Ovary (tissue), 9 donors: ENCODE data around the gene CIAO1. TPM values are rescaled to one million over a fixed set of nuclear protein-coding genes. Genes with fewer than 3 reads are reported as not detected.

ENCODE experiments used
- DNase-seq, 5 donors: peaks; one replicate each; pipeline ENCODE4 v3.0.0-alpha.2; 2019 to 2020
- H3K27ac ChIP-seq, 2 donors: fragments of 200-600 bp; one replicate each; pipeline versions ENCODE4 v1.5.1 to v1.8.0; 2019 to 2022
- H3K27me3 ChIP-seq: fragments of 200-600 bp; one replicate; pipeline ENCODE4 v1.8.0; 2022
- H3K36me3 ChIP-seq: fragments of 200-600 bp; sonication (generic); one replicate; pipeline ENCODE4 v1.5.1; 2019
- H3K4me1 ChIP-seq: one replicate; pipeline ENCODE4 v1.8.1; 2013; ENCODE audit warnings: mild to moderate bottlenecking, moderate library complexity; ENCODE audit not compliant: insufficient read depth
- H3K4me3 ChIP-seq: fragments of 200-600 bp; sonication (generic); one replicate; pipeline ENCODE4 v1.5.1; 2017
- H3K9me3 ChIP-seq, 2 donors: fragments of 200-600 bp in 1 of 2; sonication (generic) in 1 of 2; one replicate each; pipeline versions ENCODE4 v1.5.1 to v1.8.1; 2013 to 2019; ENCODE audit warnings: mild to moderate bottlenecking in 1 of 2, moderate library complexity in 1 of 2
- CTCF ChIP-seq, 3 donors: fragments of 450-650 bp in 2 of 3; fragments of 200-600 bp in 1 of 3; IDR thresholded peaks; one replicate each; pipeline versions ENCODE4 v1.5.1 to v1.8.0; 2016 to 2022; ENCODE audit warnings: antibody characterized with exemption in 3 of 3, mild to moderate bottlenecking in 1 of 3
- EP300 ChIP-seq: sonication (generic); formaldehyde crosslinking; IDR thresholded peaks from one replicate; pipeline ENCODE4 v1.6.1; 2017; ENCODE audit warnings: antibody characterized with exemption
- POLR2A ChIP-seq: fragments of 450-650 bp; IDR thresholded peaks from one replicate; pipeline ENCODE4 v1.6.1; 2017; ENCODE audit warnings: antibody characterized with exemption, mild to moderate bottlenecking, moderate library complexity
- WGBS, 3 donors: extraction: QIAGEN DNeasy Blood & Tissue Kit in 1 of 3; methylation state at CpG; one replicate each; pipeline versions ENCODE4 v1.1.5 to v1.1.7; 2013 to 2017; 5-methylcytosine and 5-hydroxymethylcytosine counted together
- intact Hi-C, 4 donors: fragments of 100-400 bp; cut with DNase I; formaldehyde crosslinking; loops; one replicate each; pipeline versions ENCODE4 v1.11.0 to v1.15.1; 2022 to 2023
- polyA plus RNA-seq, 2 donors: library from polyadenylated mRNA; stranded (reverse); fragments of 200-250 nt in 1 of 2; fragments of 350-450 nt in 1 of 2; fragmentation: Illumina TruSeq in 1 of 2; extraction: RNeasy Lipid Tissue Mini Kit (QIAGEN cat#74804) in 1 of 2; gene quantifications; one replicate each; pipeline ENCODE4 v1.2.3, GENCODE V29; 2013 to 2014
- total RNA-seq, 7 donors: library from RNA; depleted of rRNA in 2 of 7; stranded (reverse); fragments of >200 nt in 2 of 7; fragmentation: NEBNext Ultra II Directional in 3 of 7; extraction: Animal tissue kit (Norgen Biotek cat#: 25700) in 3 of 7; gene quantifications; one replicate each; pipeline versions ENCODE4 v1.1.0 to v1.2.4, GENCODE V29; 2016 to 2023
- donor health status: DM: no; HTN: no; CAD: no; lungs with moderate emphysema.
- donor health status: DM: no; HTN: no; CAD: no.
- donor health status: Bipolar disorder and iron deficiency.
- donor health status: DM: yes; HTN: yes; CAD: no.
- donor health status: DM: no; HTN: no; CAD: no.
- donor health status: DM: yes; HTN: yes; CAD: no.

The CIAO1 gene
- total and polyA plus RNA-seq, 9 donors, result 42.2 to 103 (median 58.1) TPM

DNA sequence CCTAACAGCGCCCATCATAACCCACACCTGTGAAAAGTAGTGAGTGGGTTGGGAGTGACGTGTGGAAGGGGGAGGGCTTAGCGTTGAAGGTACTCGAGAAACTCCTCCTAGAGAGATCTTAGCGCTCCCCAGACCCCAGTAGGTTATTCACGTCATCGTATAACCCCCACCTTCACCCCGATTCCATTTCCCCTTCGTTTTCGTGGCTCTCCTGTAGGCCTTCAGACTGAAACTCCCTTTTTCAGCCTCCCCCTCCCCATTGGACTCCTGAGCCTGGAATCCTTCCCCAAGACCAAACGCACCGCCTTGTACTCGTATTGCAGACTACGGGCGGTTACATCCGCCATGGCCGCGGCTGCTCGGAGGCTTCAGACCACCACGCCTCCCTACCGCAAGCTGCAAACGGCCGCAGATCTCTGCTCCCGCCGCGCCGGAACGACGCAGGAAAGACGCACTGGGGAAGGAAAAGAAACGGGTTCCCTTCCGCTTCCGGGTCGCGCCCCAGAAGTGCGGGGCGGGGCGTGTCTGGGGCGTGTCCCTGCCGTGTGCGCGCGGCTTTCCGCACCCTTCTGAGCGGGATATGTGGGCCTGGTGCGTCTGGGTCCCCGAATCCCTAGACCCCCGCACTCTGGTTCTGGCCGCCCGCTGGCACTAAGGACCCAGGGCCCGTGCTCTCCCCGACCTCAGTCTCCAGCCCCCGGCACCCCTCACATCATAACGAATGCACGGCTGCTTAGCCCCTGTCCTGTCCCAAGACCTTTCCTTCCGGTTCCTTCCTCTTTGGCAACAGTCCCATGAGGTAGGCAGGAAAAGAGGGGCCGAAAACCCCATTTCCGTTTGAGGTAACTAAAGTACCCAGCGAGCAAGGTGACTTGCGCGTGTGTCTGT, 39.3 kb downstream of the CIAO1 start, which contains the start of gene SNRNP200:
Gene SNRNP200 (minus strand): TSS at position 456 of the 888 bp plus-strand sequence. CDS start 109 bp downstream, at position 347.
- Histone ChIP-seq H3K36me3 (no peaks in the 10 kb centered on the region), H3K9me3 (no peaks in the 10 kb centered on the region), H3K27me3 (no peaks in the 10 kb centered on the region), H3K4me1 (peaks cover 8% of the 10 kb centered on the region), H3K27ac (peak within 1 kb of the TSS in 1 of 2 donors; percentile 70), H3K4me3 (peak within 1 kb of the TSS; percentile 71)
- TF ChIP-seq EP300 (no peak), CTCF (IDR thresholded peaks at IDR 0.05) (peak in 1 of 3 donors; percentile 6), POLR2A (peak; percentile 82)
- WGBS, 3 donors, result 0 to 1% (median 1%) methylated on average over 58 to 61 of the region's 61 CpGs
- DNase-seq, result peak; percentile 81 to 91 (median 85)
- intact Hi-C loops, result loop anchor here in 1 of 4 donors (2.0 kb wide), 1 partner anchor 39 kb away; the partner anchor contains the start of gene CIAO1

GRCh38 chr2:96305979-96306308, 39.9 kb downstream of the CIAO1 start:
- H3K4me3 ChIP-seq, result peak overlapping the region; percentile 71
- no peak for TF ChIP-seq EP300
- no peak for TF ChIP-seq CTCF (IDR thresholded peaks at IDR 0.05)
- no peak for TF ChIP-seq POLR2A
- WGBS, 3 donors, result 12 to 23% (median 14%) methylated on average over 9 of the region's 9 CpGs
- H3K27ac ChIP-seq, result peak overlapping the region in 1 of 2 donors; percentile 70
- H3K9me3 ChIP-seq, result no peaks in the 10 kb centered on the region
- no peaks in the 10 kb centered on the region for H3K27me3 ChIP-seq
- H3K36me3 ChIP-seq, result no peaks in the 10 kb centered on the region
- peaks cover 8% of the 10 kb centered on the region for H3K4me1 ChIP-seq
- intact Hi-C loops, result loop anchor here in 2 of 4 donors (2.0 kb wide), 2 partner anchors 39 to 201 kb away; partner anchors contain the start of gene CIAO1 (in 1 of the 2)
- DNase-seq, result no peak

DNA sequence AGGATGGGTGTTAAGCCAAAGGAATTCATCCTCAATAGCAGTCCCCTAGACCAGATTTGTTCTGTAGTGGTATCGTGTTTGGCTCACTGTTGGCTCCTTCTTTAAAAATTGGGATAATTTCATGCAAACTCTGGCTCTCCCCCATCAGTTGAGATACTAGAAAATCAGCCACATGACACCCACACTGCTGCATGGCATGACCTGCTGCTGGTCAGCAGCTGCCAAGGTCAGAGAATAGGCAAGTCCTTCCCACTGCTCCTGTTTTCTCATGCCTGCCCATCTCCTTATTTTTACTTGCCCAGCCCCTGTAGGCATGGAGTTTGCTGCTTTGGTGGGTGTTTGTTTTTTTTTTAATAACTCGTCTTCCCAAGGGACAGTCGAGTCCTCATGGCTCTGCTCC, 40.3 kb downstream of the CIAO1 start:
- Histone ChIP-seq H3K4me1 (peaks cover 8% of the 10 kb centered on the region), H3K27me3 (no peaks in the 10 kb centered on the region), H3K4me3 (no peak overlapping the region), H3K27ac (no peak overlapping the region), H3K9me3 (no peaks in the 10 kb centered on the region), H3K36me3 (no peaks in the 10 kb centered on the region)
- TF ChIP-seq CTCF (IDR thresholded peaks at IDR 0.05) (no peak), EP300 (no peak), POLR2A (no peak)
- intact Hi-C loops, result loop anchor here in 1 of 4 donors (2.0 kb wide), 1 partner anchor 200 kb away; no protein-coding TSS in a partner anchor
- 77 to 82% (median 80%) methylated on average over 3 of the region's 3 CpGs for WGBS, 3 donors
- DNase-seq, result no peak

DNA sequence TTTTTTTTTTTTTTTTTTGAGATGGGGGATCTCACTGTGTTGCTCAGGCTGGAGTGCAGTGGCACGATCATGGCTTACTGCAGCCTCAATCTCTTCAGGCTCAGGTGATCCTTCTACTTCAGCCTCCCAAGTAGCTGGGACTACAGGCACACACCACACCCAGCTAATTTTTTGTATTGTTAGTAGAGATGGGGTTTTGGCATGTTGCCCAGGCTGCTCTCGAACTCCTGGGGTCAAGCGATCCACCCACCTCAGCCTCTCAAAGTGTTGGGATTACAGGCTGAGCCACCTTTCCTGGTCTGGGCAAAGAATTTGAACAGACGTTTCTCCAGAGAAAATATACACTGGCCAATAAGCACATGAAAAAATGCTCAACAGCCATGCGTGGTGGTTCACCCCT, 42.2 kb downstream of the CIAO1 start:
- intact Hi-C loops, result no loop called here
- Histone ChIP-seq H3K27ac (no peak overlapping the region), H3K36me3 (no peaks in the 10 kb centered on the region), H3K27me3 (no peaks in the 10 kb centered on the region), H3K4me3 (no peak overlapping the region), H3K4me1 (peaks cover 6% of the 10 kb centered on the region), H3K9me3 (no peaks in the 10 kb centered on the region)
- no peak for DNase-seq
- TF ChIP-seq EP300 (no peak), POLR2A (no peak), CTCF (IDR thresholded peaks at IDR 0.05) (no peak)
- 72 to 77% (median 73%) methylated on average over 5 of the region's 5 CpGs for WGBS, 3 donors
